GM13977 (cell line): ENCODE measurements around the gene TAGLN.

Source experiments
- DNase-seq: peaks from one replicate; pipeline ENCODE4 v3.0.0; 2012; ENCODE audit warnings: low spot score
- CTCF ChIP-seq: IDR thresholded peaks from 2 replicates; pipeline ENCODE4 v1.5.1; 2012; ENCODE audit warnings: mild to moderate bottlenecking, control low read depth; ENCODE audit not compliant: insufficient read depth; ENCODE audit errors: extremely low read depth, missing control alignments
- in situ Hi-C: fragments of 300-500 bp; cut with MboI; formaldehyde crosslinking; loops from one replicate; pipeline ENCODE4 v1.12.0; 2022; ENCODE audit warnings: low sequenced_read_pairs, low pct_unique_long_range_greater_than_20kb, mixed read lengths, inconsistent platforms; ENCODE audit not compliant: unreplicated experiment

Gene TAGLN

GRCh38 chr11:117166491-117166890 lies 32.7 kb upstream of the TAGLN start:
- DNase-seq: no peak
- no peak for TF ChIP-seq CTCF
- in situ Hi-C loops: no loop called here

- no peak for DNase-seq
- no peak for TF ChIP-seq CTCF
- in situ Hi-C loops: no loop called here
These were observed 29.4 kb upstream of the TAGLN start for GRCh38 chr11:117169736-117170135.

- in situ Hi-C loops: no loop called here
- DNase-seq: no peak
- no peak for TF ChIP-seq CTCF
These were observed 29.0 kb upstream of the TAGLN start for GRCh38 chr11:117170210-117170609.

GRCh38 chr11:117171007-117171403 lies 28.2 kb upstream of the TAGLN start:
- no peak for DNase-seq
- TF ChIP-seq CTCF: no peak
- in situ Hi-C loops: no loop called here

GRCh38 chr11:117171404-117172061 lies 27.6 kb upstream of the TAGLN start:
- no peak for DNase-seq
- in situ Hi-C loops: no loop called here
- no peak for TF ChIP-seq CTCF

GRCh38 chr11:117172724-117173421 lies 26.3 kb upstream of the TAGLN start:
- no peak for TF ChIP-seq CTCF
- DNase-seq: no peak
- in situ Hi-C loops: no loop called here
